Measurements from ENCODE around the gene MRPL53. TPM values are rescaled to one million over a fixed set of nuclear protein-coding genes. Genes with fewer than 3 reads are reported as not detected.
A peak's percentile ranks its signal among the peaks of the same experiment; 100 is the strongest.

MRPL53 gene
- total and polyA plus RNA-seq, 9 of the 15 experiments (the other 6 are each of a cell fraction or from before 2014, with no cell fraction given): 11.5 to 87.9 (median 41.1) TPM

DNA sequence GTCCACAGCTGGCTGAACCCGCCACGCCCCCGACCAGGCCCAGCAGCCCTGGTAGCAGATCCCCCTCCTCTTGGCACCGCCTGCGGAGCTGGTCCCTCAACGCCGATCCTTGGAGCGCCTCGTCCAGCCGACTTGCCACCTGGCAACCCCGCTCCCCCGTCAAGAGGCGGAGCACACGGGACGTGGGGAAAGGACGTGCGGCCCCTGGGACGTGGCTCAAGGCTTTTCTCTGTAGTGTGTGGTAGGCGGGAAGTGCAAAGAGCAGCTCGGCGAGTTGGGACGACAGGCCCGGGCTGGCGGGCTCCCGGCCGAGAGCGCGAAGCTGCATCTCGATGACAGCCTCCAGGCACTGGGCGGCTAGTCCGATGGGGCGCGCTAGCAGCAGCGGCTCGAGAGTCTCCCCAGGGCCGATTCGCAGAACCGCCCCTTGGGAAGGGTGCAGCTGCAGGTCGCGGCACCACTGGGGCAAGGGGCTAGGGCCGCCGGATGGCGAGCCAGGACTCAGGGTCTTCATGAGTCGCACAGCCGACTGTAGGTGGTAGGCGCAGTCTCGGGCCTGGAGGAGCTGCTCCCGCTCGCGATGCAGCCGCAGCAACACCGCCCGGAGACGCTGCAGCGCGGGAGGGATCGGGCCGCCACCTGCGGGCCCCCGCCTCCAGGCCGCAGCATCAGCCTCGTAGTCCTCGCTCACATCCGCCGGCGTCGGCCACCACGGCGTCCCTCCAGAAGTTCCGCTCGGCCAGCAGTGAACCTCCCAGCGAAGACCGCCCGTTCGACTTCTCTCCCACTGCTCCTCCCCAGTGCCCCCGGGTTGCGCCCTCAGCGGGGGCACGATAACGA lies 9.7 kb upstream of the MRPL53 start (continued):
- TF ChIP-seq, protein P1, sequence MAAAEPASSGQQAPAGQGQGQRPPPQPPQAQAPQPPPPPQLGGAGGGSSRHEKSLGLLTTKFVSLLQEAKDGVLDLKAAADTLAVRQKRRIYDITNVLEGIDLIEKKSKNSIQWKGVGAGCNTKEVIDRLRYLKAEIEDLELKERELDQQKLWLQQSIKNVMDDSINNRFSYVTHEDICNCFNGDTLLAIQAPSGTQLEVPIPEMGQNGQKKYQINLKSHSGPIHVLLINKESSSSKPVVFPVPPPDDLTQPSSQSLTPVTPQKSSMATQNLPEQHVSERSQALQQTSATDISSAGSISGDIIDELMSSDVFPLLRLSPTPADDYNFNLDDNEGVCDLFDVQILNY (CRISPR knock-in tag; IDR thresholded peaks at IDR 0.05): 0 out of 2 replicates have a peak, but pooled peaks have one; percentile 12
- no peak for TF ChIP-seq FOS (IDR thresholded peaks at IDR 0.05; ENCODE audit: extremely low read depth, insufficient read length)
- no peak for TF ChIP-seq ZNF354B (CRISPR knock-in tag; IDR thresholded peaks at IDR 0.05)
- no peak for TF ChIP-seq TAF15 (IDR thresholded peaks at IDR 0.05; ENCODE audit: low read depth, low read length)
- TF ChIP-seq, protein P2, sequence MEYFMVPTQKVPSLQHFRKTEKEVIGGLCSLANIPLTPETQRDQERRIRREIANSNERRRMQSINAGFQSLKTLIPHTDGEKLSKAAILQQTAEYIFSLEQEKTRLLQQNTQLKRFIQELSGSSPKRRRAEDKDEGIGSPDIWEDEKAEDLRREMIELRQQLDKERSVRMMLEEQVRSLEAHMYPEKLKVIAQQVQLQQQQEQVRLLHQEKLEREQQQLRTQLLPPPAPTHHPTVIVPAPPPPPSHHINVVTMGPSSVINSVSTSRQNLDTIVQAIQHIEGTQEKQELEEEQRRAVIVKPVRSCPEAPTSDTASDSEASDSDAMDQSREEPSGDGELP (CRISPR knock-in tag; IDR thresholded peaks at IDR 0.05; ENCODE audit: borderline replicate concordance): peak; percentile 54; the same call in 1 of the 2 replicates
- TF ChIP-seq HNRNPLL (IDR thresholded peaks at IDR 0.05; ENCODE audit: low read depth, low read length, poor library complexity, severe bottlenecking): peak; percentile 35
- TF ChIP-seq, protein P3, sequence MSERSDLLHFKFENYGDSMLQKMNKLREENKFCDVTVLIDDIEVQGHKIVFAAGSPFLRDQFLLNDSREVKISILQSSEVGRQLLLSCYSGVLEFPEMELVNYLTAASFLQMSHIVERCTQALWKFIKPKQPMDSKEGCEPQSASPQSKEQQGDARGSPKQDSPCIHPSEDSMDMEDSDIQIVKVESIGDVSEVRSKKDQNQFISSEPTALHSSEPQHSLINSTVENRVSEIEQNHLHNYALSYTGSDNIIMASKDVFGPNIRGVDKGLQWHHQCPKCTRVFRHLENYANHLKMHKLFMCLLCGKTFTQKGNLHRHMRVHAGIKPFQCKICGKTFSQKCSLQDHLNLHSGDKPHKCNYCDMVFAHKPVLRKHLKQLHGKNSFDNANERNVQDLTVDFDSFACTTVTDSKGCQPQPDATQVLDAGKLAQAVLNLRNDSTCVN (CRISPR knock-in tag; IDR thresholded peaks at IDR 0.05): no peak
- TF ChIP-seq POLR2G (IDR thresholded peaks at IDR 0.05; ENCODE audit: low read depth, low read length): peak; percentile 80
- TF ChIP-seq, protein P4, sequence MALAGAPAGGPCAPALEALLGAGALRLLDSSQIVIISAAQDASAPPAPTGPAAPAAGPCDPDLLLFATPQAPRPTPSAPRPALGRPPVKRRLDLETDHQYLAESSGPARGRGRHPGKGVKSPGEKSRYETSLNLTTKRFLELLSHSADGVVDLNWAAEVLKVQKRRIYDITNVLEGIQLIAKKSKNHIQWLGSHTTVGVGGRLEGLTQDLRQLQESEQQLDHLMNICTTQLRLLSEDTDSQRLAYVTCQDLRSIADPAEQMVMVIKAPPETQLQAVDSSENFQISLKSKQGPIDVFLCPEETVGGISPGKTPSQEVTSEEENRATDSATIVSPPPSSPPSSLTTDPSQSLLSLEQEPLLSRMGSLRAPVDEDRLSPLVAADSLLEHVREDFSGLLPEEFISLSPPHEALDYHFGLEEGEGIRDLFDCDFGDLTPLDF (CRISPR knock-in tag; IDR thresholded peaks at IDR 0.05): no peak
- TF ChIP-seq, protein P5, sequence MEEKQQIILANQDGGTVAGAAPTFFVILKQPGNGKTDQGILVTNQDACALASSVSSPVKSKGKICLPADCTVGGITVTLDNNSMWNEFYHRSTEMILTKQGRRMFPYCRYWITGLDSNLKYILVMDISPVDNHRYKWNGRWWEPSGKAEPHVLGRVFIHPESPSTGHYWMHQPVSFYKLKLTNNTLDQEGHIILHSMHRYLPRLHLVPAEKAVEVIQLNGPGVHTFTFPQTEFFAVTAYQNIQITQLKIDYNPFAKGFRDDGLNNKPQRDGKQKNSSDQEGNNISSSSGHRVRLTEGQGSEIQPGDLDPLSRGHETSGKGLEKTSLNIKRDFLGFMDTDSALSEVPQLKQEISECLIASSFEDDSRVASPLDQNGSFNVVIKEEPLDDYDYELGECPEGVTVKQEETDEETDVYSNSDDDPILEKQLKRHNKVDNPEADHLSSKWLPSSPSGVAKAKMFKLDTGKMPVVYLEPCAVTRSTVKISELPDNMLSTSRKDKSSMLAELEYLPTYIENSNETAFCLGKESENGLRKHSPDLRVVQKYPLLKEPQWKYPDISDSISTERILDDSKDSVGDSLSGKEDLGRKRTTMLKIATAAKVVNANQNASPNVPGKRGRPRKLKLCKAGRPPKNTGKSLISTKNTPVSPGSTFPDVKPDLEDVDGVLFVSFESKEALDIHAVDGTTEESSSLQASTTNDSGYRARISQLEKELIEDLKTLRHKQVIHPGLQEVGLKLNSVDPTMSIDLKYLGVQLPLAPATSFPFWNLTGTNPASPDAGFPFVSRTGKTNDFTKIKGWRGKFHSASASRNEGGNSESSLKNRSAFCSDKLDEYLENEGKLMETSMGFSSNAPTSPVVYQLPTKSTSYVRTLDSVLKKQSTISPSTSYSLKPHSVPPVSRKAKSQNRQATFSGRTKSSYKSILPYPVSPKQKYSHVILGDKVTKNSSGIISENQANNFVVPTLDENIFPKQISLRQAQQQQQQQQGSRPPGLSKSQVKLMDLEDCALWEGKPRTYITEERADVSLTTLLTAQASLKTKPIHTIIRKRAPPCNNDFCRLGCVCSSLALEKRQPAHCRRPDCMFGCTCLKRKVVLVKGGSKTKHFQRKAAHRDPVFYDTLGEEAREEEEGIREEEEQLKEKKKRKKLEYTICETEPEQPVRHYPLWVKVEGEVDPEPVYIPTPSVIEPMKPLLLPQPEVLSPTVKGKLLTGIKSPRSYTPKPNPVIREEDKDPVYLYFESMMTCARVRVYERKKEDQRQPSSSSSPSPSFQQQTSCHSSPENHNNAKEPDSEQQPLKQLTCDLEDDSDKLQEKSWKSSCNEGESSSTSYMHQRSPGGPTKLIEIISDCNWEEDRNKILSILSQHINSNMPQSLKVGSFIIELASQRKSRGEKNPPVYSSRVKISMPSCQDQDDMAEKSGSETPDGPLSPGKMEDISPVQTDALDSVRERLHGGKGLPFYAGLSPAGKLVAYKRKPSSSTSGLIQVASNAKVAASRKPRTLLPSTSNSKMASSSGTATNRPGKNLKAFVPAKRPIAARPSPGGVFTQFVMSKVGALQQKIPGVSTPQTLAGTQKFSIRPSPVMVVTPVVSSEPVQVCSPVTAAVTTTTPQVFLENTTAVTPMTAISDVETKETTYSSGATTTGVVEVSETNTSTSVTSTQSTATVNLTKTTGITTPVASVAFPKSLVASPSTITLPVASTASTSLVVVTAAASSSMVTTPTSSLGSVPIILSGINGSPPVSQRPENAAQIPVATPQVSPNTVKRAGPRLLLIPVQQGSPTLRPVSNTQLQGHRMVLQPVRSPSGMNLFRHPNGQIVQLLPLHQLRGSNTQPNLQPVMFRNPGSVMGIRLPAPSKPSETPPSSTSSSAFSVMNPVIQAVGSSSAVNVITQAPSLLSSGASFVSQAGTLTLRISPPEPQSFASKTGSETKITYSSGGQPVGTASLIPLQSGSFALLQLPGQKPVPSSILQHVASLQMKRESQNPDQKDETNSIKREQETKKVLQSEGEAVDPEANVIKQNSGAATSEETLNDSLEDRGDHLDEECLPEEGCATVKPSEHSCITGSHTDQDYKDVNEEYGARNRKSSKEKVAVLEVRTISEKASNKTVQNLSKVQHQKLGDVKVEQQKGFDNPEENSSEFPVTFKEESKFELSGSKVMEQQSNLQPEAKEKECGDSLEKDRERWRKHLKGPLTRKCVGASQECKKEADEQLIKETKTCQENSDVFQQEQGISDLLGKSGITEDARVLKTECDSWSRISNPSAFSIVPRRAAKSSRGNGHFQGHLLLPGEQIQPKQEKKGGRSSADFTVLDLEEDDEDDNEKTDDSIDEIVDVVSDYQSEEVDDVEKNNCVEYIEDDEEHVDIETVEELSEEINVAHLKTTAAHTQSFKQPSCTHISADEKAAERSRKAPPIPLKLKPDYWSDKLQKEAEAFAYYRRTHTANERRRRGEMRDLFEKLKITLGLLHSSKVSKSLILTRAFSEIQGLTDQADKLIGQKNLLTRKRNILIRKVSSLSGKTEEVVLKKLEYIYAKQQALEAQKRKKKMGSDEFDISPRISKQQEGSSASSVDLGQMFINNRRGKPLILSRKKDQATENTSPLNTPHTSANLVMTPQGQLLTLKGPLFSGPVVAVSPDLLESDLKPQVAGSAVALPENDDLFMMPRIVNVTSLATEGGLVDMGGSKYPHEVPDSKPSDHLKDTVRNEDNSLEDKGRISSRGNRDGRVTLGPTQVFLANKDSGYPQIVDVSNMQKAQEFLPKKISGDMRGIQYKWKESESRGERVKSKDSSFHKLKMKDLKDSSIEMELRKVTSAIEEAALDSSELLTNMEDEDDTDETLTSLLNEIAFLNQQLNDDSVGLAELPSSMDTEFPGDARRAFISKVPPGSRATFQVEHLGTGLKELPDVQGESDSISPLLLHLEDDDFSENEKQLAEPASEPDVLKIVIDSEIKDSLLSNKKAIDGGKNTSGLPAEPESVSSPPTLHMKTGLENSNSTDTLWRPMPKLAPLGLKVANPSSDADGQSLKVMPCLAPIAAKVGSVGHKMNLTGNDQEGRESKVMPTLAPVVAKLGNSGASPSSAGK (IDR thresholded peaks at IDR 0.05): peak; percentile 50; the same call in 1 of the 2 replicates
